WTC11 (cell line): Measurements from ENCODE around the gene EPN1.

ENCODE experiments used
- ATF1 ChIP-seq: sonication (generic); formaldehyde crosslinking; IDR thresholded peaks from 2 replicates; pipeline ENCODE4 v1.8.1; 2023; ENCODE audit warnings: mild to moderate bottlenecking, moderate library complexity, missing genetic modification reagents
- ATF3 ChIP-seq: sonication (generic); formaldehyde crosslinking; conservative IDR thresholded peaks from 2 replicates; pipeline ENCODE4 v1.8.1; 2022; ENCODE audit warnings: mild to moderate bottlenecking, missing genetic modification reagents
- ETV6 ChIP-seq: sonication (generic); formaldehyde crosslinking; IDR thresholded peaks from 2 replicates; pipeline ENCODE4 v1.8.1; 2022; ENCODE audit warnings: mild to moderate bottlenecking, missing genetic modification reagents
- FOXJ3 ChIP-seq: sonication (generic); formaldehyde crosslinking; IDR thresholded peaks from 2 replicates; pipeline ENCODE4 v1.9.0; 2021; ENCODE audit warnings: missing genetic modification reagents, mild to moderate bottlenecking, borderline replicate concordance
- IRF2 ChIP-seq: sonication (generic); formaldehyde crosslinking; IDR thresholded peaks from 2 replicates; pipeline ENCODE4 v1.8.0; 2022; ENCODE audit warnings: low read depth, missing genetic modification reagents, borderline replicate concordance
- MAX ChIP-seq: sonication (generic); formaldehyde crosslinking; IDR thresholded peaks from 2 replicates; pipeline ENCODE4 v1.8.0; 2022; ENCODE audit warnings: mild to moderate bottlenecking, missing genetic modification reagents
- NFYB ChIP-seq: sonication (generic); formaldehyde crosslinking; conservative IDR thresholded peaks from 2 replicates; pipeline ENCODE4 v1.8.0; 2022; ENCODE audit warnings: low read depth, missing genetic modification reagents
- SP1 ChIP-seq: sonication (generic); formaldehyde crosslinking; conservative IDR thresholded peaks from 2 replicates; pipeline ENCODE4 v1.8.1; 2022; ENCODE audit warnings: missing genetic modification reagents
- TEAD1 ChIP-seq: sonication (generic); formaldehyde crosslinking; IDR thresholded peaks from 2 replicates; pipeline ENCODE4 v1.8.0; 2022; ENCODE audit warnings: mild to moderate bottlenecking, missing genetic modification reagents
- TP53 ChIP-seq: sonication (generic); formaldehyde crosslinking; IDR thresholded peaks from 2 replicates; pipeline ENCODE4 v1.8.1; 2023; ENCODE audit warnings: mild to moderate bottlenecking, missing genetic modification reagents
- USF2 ChIP-seq: sonication (generic); formaldehyde crosslinking; IDR thresholded peaks from 2 replicates; pipeline ENCODE4 v1.8.1; 2023; ENCODE audit warnings: mild to moderate bottlenecking, missing genetic modification reagents, moderate library complexity
- ZNF138 ChIP-seq: sonication (generic); formaldehyde crosslinking; conservative IDR thresholded peaks from 2 replicates; pipeline ENCODE4 v1.8.1; 2022; ENCODE audit warnings: mild to moderate bottlenecking, moderate library complexity, missing genetic modification reagents
- TF ChIP-seq, protein P1 (sequence below): fragments of 200-600 bp; IDR thresholded peaks from 2 replicates; pipeline ENCODE4 v1.8.0; 2022; ENCODE audit warnings: antibody characterized with exemption

DNA sequence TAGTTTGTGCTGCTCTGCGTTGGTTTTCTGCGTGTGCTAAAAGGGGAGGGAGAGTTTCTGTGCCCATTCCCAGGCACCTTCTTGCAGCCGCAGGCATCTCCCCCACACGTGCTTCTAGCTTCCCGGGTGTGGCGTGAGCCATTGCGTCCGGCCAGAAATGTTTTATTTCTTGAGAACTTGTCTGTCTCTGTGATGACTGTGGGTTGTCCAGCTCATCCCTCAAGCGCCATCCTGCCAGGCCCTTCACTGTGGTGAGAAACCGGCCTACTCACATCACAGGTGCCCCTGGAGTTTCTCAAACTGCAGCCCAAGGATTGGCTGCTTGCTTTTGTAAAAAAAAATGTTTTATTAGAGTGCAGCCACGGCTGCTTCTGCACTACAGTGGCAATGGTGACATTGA is 24.2 kb downstream of the EPN1 start:
- TF ChIP-seq SP1 (CRISPR knock-in tag) = no peak
- TF ChIP-seq, protein P1, sequence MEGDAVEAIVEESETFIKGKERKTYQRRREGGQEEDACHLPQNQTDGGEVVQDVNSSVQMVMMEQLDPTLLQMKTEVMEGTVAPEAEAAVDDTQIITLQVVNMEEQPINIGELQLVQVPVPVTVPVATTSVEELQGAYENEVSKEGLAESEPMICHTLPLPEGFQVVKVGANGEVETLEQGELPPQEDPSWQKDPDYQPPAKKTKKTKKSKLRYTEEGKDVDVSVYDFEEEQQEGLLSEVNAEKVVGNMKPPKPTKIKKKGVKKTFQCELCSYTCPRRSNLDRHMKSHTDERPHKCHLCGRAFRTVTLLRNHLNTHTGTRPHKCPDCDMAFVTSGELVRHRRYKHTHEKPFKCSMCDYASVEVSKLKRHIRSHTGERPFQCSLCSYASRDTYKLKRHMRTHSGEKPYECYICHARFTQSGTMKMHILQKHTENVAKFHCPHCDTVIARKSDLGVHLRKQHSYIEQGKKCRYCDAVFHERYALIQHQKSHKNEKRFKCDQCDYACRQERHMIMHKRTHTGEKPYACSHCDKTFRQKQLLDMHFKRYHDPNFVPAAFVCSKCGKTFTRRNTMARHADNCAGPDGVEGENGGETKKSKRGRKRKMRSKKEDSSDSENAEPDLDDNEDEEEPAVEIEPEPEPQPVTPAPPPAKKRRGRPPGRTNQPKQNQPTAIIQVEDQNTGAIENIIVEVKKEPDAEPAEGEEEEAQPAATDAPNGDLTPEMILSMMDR = no peak
- TF ChIP-seq USF2 (CRISPR knock-in tag) = no peak
- no peak for TF ChIP-seq ETV6 (CRISPR knock-in tag)
- no peak for TF ChIP-seq ZNF138 (CRISPR knock-in tag)
- no peak for TF ChIP-seq TP53 (CRISPR knock-in tag)
- TF ChIP-seq ATF1 (CRISPR knock-in tag) = no peak
- TF ChIP-seq MAX (CRISPR knock-in tag) = no peak
- TF ChIP-seq NFYB (CRISPR knock-in tag) = no peak
- no peak for TF ChIP-seq FOXJ3
- no peak for TF ChIP-seq IRF2 (CRISPR knock-in tag)
- no peak for TF ChIP-seq TEAD1 (CRISPR knock-in tag)
- no peak for TF ChIP-seq ATF3 (CRISPR knock-in tag)
